HCT116 (cell line): Measurements from ENCODE around the gene IGSF3. TPM values are rescaled to one million over a fixed set of nuclear protein-coding genes. Genes with fewer than 3 reads are reported as not detected.

Experiments
- ATAC-seq: fragments of 200-7000 bp; cut with Tn5 transposase; 2 replicates; pipeline ENCODE4 v1.9.1; 2020; ENCODE audit warnings: mild to moderate bottlenecking, moderate library complexity
- BruUV-seq: library from RNA; stranded (reverse); fragments of 400-500 nt; replicated peaks from 2 replicates; lab custom pipeline; 2021; lab: Mats Ljungman, UMichigan
- CTCF ChIA-PET: fragments of 300-600 bp; sonication (Branson Sonifier 250); formaldehyde crosslinking; loops from one replicate; lab custom pipeline; 2021; ENCODE audit warnings: antibody characterized with exemption; lab: Charles Lee
- POLR2A ChIA-PET: fragments of 300-600, 350-600 bp; sonication (Branson Sonifier 250); formaldehyde crosslinking; loops from one replicate; lab custom pipeline; 2021; ENCODE audit warnings: antibody characterized with exemption; lab: Charles Lee
- RAD21 ChIA-PET, 2 experiments: fragments of 300-600 bp; sonication (Branson Sonifier 250); formaldehyde crosslinking; loops; one replicate each; lab custom pipeline; 2023; ENCODE audit warnings: low total read pairs in 2 of 2; ENCODE audit not compliant: uncharacterized antibody in 2 of 2, unreplicated experiment in 2 of 2, low non-redundant PET in 1 of 2; lab: Charles Lee
- DNase-seq: peaks from one replicate; pipeline ENCODE4 v3.0.0-alpha.2; 2010; ENCODE audit warnings: low read depth, low spot score
- H2AFZ ChIP-seq: fragments of 200-600 bp; shearing (Covaris generic), sonication (generic); 2 replicates; pipeline ENCODE4 v1.6.1; 2017; ENCODE audit warnings: low read depth, mixed run types, mixed read lengths, antibody characterized with exemption, low read length; ENCODE audit not compliant: poor library complexity, severe bottlenecking
- H3K27ac ChIP-seq: 2 replicates; pipeline ENCODE4 v1.5.1; 2012; ENCODE audit warnings: low read depth, low read length
- H3K27me3 ChIP-seq: fragments of 200-600 bp; sonication (generic); 2 replicates; pipeline ENCODE4 v1.6.1; 2016; ENCODE audit warnings: mixed run types, low read length, mixed read lengths; ENCODE audit not compliant: insufficient read depth
- H3K36me3 ChIP-seq, 2 experiments: fragments of 200-500 bp in 1 of 2; fragments of 200-600 bp in 1 of 2; sonication (Bioruptor generic) in 1 of 2; sonication (generic) in 1 of 2; 2 replicates each; pipeline versions ENCODE4 v1.5.1 to v1.6.1; 2014 to 2016; ENCODE audit warnings: low read length in 2 of 2, inconsistent platforms in 1 of 2, mixed read lengths in 1 of 2, mixed run types in 1 of 2; ENCODE audit not compliant: insufficient read depth in 2 of 2, control insufficient read depth in 1 of 2
- H3K4me1 ChIP-seq, 2 experiments: fragments of 200-600 bp in 1 of 2; sonication (generic) in 1 of 2; 2 replicates each; pipeline versions ENCODE4 v1.5.1 to v1.6.1; 2012 to 2017; ENCODE audit warnings: low read length in 2 of 2, inconsistent platforms in 1 of 2, mild to moderate bottlenecking in 1 of 2, mixed read lengths in 1 of 2, mixed run types in 1 of 2, moderate library complexity in 1 of 2; ENCODE audit not compliant: insufficient read depth in 2 of 2, control insufficient read depth in 1 of 2
- H3K4me2 ChIP-seq: fragments of 200-600 bp; sonication (generic); 2 replicates; pipeline ENCODE4 v1.6.1; 2017; ENCODE audit warnings: mixed run types, low read length, mixed read lengths
- H3K4me3 ChIP-seq, 2 experiments: fragments of 200-600 bp in 1 of 2; sonication (generic) in 1 of 2; replicated peaks in 1 of 2; 2 replicates each; pipeline ENCODE4 v1.5.1; 2011 to 2016; ENCODE audit warnings: low read length in 2 of 2, control low read depth in 1 of 2, low read depth in 1 of 2, mild to moderate bottlenecking in 1 of 2, mixed read lengths in 1 of 2, mixed run types in 1 of 2
- H3K79me2 ChIP-seq: fragments of 200-600 bp; sonication (generic); 2 replicates; pipeline ENCODE4 v1.6.1; 2017; ENCODE audit warnings: mild to moderate bottlenecking, mixed run types, low read length, moderate library complexity, mixed read lengths; ENCODE audit not compliant: insufficient read depth
- H3K9ac ChIP-seq: fragments of 200-600 bp; sonication (generic); 2 replicates; pipeline ENCODE4 v1.6.1; 2016; ENCODE audit warnings: low read length, mixed read lengths
- H3K9me2 ChIP-seq: fragments of 200-600 bp; sonication (generic), shearing (Covaris generic); 2 replicates; pipeline ENCODE4 v1.6.1; 2017; ENCODE audit warnings: mixed run types, mild to moderate bottlenecking, moderate library complexity; ENCODE audit not compliant: insufficient read depth
- H3K9me3 ChIP-seq, 2 experiments: fragments of 200-500 bp in 1 of 2; fragments of 200-600 bp in 1 of 2; sonication (Bioruptor generic) in 1 of 2; sonication (generic) in 1 of 2; 2 replicates each; pipeline ENCODE4 v1.6.1; 2014 to 2017; ENCODE audit warnings: low read length in 2 of 2, mixed read lengths in 2 of 2, inconsistent platforms in 1 of 2, low read depth in 1 of 2, mild to moderate bottlenecking in 1 of 2, mixed run types in 1 of 2, moderate library complexity in 1 of 2; ENCODE audit not compliant: control insufficient read depth in 1 of 2, insufficient read depth in 1 of 2
- H4K20me1 ChIP-seq: fragments of 200-600 bp; sonication (generic), shearing (Covaris generic); 2 replicates; pipeline ENCODE4 v1.6.1; 2017; ENCODE audit warnings: mixed run types, mild to moderate bottlenecking, moderate library complexity; ENCODE audit not compliant: insufficient read depth
- CBX3 ChIP-seq: IDR thresholded peaks from 2 replicates; pipeline ENCODE4 v1.6.1; 2012; ENCODE audit warnings: low read depth
- CTCF ChIP-seq, 3 experiments: fragments of 200-600 bp in 1 of 3; sonication (generic) in 1 of 3; IDR thresholded peaks in 2 of 3; conservative IDR thresholded peaks in 1 of 3; 2 replicates each; pipeline ENCODE4 v1.5.1; 2012 to 2017; ENCODE audit warnings: low read depth in 2 of 3, low read length in 2 of 3, antibody characterized with exemption in 1 of 3, borderline replicate concordance in 1 of 3, control low read depth in 1 of 3, mild to moderate bottlenecking in 1 of 3, mixed read lengths in 1 of 3, mixed run types in 1 of 3, moderate library complexity in 1 of 3; ENCODE audit not compliant: insufficient read depth in 1 of 3
- EGR1 ChIP-seq: IDR thresholded peaks from 2 replicates; pipeline ENCODE4 v1.6.1; 2012; ENCODE audit warnings: low read depth
- EZH2phosphoT487 ChIP-seq: fragments of 200-600 bp; IDR thresholded peaks from 2 replicates; pipeline ENCODE4 v1.6.1; 2018; ENCODE audit warnings: antibody characterized with exemption, borderline replicate concordance
- FOSL1 ChIP-seq: IDR thresholded peaks from 2 replicates; pipeline ENCODE4 v1.6.1; 2012; ENCODE audit warnings: low read depth
- JUND ChIP-seq: IDR thresholded peaks from 2 replicates; pipeline ENCODE4 v1.6.1; 2012
- MAX ChIP-seq: IDR thresholded peaks from 2 replicates; pipeline ENCODE4 v1.6.1; 2012
- POLR2A ChIP-seq: IDR thresholded peaks from 2 replicates; pipeline ENCODE4 v1.7.0; 2011; ENCODE audit warnings: borderline replicate concordance; ENCODE audit not compliant: insufficient read depth, insufficient read length; ENCODE audit errors: extremely low read depth
- POLR2AphosphoS5 ChIP-seq: IDR thresholded peaks from 2 replicates; pipeline ENCODE4 v1.6.1; 2011; ENCODE audit warnings: mild to moderate bottlenecking, low read depth, low read length, moderate library complexity
- RAD21 ChIP-seq: IDR thresholded peaks from 2 replicates; pipeline ENCODE4 v1.6.1; 2012; ENCODE audit warnings: low read depth, mild to moderate bottlenecking
- SIN3A ChIP-seq: IDR thresholded peaks from 2 replicates; pipeline ENCODE4 v1.6.1; 2012; ENCODE audit warnings: low read depth
- SP1 ChIP-seq: IDR thresholded peaks from 2 replicates; pipeline ENCODE4 v1.6.1; 2012; ENCODE audit warnings: low read depth
- YY1 ChIP-seq: IDR thresholded peaks from 2 replicates; pipeline ENCODE4 v1.6.1; 2011; ENCODE audit warnings: low read length, low read depth, moderate library complexity, mild to moderate bottlenecking; ENCODE audit not compliant: insufficient replicate concordance; ENCODE audit errors: extremely low read depth
- ZBTB33 ChIP-seq: IDR thresholded peaks from 2 replicates; pipeline ENCODE4 v1.6.1; 2011; ENCODE audit warnings: mild to moderate bottlenecking, low read length, moderate library complexity; ENCODE audit not compliant: insufficient replicate concordance; ENCODE audit errors: extremely low read depth
- ZNF274 ChIP-seq: fragments of 200-500 bp; sonication (Bioruptor generic); IDR thresholded peaks from 2 replicates; pipeline ENCODE4 v1.6.1; 2014; ENCODE audit warnings: mild to moderate bottlenecking, low read depth, low read length, inconsistent platforms
- intact Hi-C: fragments of 100-400 bp; cut with micrococcal nuclease; formaldehyde crosslinking; loops from 2 replicates; pipeline ENCODE4 v1.10.0; 2022
- total RNA-seq: library from RNA; stranded (reverse); gene quantifications from one replicate; pipeline ENCODE4 v1.2.1, GENCODE V29; 2021; ENCODE audit not compliant: unreplicated experiment

Gene IGSF3
- total RNA-seq, 1 experiment from 2014 or later: 18.6 TPM

GRCh38 chr1:116573431-116574095, 94.0 kb downstream of the IGSF3 start:
- Histone ChIP-seq H3K4me2 (no peak overlapping the region), H3K9ac (no peak overlapping the region), H2AFZ (no peak overlapping the region), H3K4me3 (no peak overlapping the region), H3K9me3 (no peaks in the 10 kb centered on the region), H3K27ac (no peak overlapping the region), H4K20me1 (no peaks in the 10 kb centered on the region), H3K79me2 (peaks cover 10% of the 10 kb centered on the region; the same call in 1 of the 2 replicates), H3K9me2 (no peaks in the 10 kb centered on the region), H3K27me3 (no peaks in the 10 kb centered on the region), H3K4me1 (peaks cover 15 to 29% of the 10 kb centered on the region in 2 experiments), H3K36me3 (no peaks in the 10 kb centered on the region)
- TF ChIP-seq CBX3 (no peak), RAD21 (no peak), YY1 (no peak), SP1 (no peak), EZH2phosphoT487 (no peak), SIN3A (no peak)
- intact Hi-C loops: loop anchor here (1.0 to 10.0 kb wide), 5 partner anchors 66 to 482 kb away; no protein-coding TSS in a partner anchor
- ChIA-PET RAD21 (no interaction called here), CTCF (interaction anchor here (1.1 to 2.8 kb wide), 4 partner anchors 23 to 555 kb away, joined by 4 to 28 read pairs (median 6); no protein-coding TSS in a partner anchor), POLR2A (no interaction called here)
- BruUV-seq: no TSS peak
- DNase-seq (no peak), ATAC-seq (no peak)

GRCh38 chr1:116572771-116573430, 94.6 kb downstream of the IGSF3 start:
- ChIA-PET RAD21 (no interaction called here), CTCF (interaction anchor here (2.8 kb wide), 1 partner anchor 23 kb away, joined by 28 read pairs; no protein-coding TSS in a partner anchor), POLR2A (no interaction called here)
- Histone ChIP-seq H3K9ac (no peak overlapping the region), H3K4me1 (peaks cover 15 to 30% of the 10 kb centered on the region in 2 experiments), H4K20me1 (no peaks in the 10 kb centered on the region), H3K79me2 (peaks cover 15% of the 10 kb centered on the region), H3K27ac (no peak overlapping the region), H3K9me2 (no peaks in the 10 kb centered on the region), H3K27me3 (no peaks in the 10 kb centered on the region), H3K36me3 (no peaks in the 10 kb centered on the region), H3K4me3 (no peak overlapping the region), H3K9me3 (no peaks in the 10 kb centered on the region), H3K4me2 (no peak overlapping the region), H2AFZ (no peak overlapping the region)
- intact Hi-C loops: loop anchor here (5.0 to 10.0 kb wide), 2 partner anchors 66 to 152 kb away; no protein-coding TSS in a partner anchor
- ATAC-seq: no peak
- no peak for DNase-seq
- no TSS peak for BruUV-seq
- TF ChIP-seq FOSL1: no peak
- no peak for TF ChIP-seq CTCF (IDR thresholded peaks at IDR 0.05 in 2 of 3, conservative IDR thresholded peaks at IDR 0.05 in 1 of 3; ENCODE audit: borderline replicate concordance in 1 of 3, insufficient read depth in 1 of 3, low read depth in 2 of 3, low read length in 2 of 3)
- TF ChIP-seq ZNF274: no peak
- no peak for TF ChIP-seq RAD21
- TF ChIP-seq POLR2A: no peak
- TF ChIP-seq EZH2phosphoT487: no peak
- no peak for TF ChIP-seq JUND
- TF ChIP-seq EGR1: no peak
- TF ChIP-seq MAX: no peak
- no peak for TF ChIP-seq ZBTB33
- TF ChIP-seq CBX3: no peak
- TF ChIP-seq POLR2AphosphoS5: no peak
